NCI-H2196 (cell line): Measurements from ENCODE around the gene CCDC40.

Experiments
- DNase-seq: peaks from one replicate; lab custom pipeline; 2025; ENCODE audit not compliant: unreplicated experiment; lab: John Stamatoyannopoulos, UW

Gene CCDC40

GRCh38 chr17:80129006-80129565 is 92.6 kb downstream of the CCDC40 start:
- no peak for DNase-seq

- DNase-seq, result no peak
Measured at GRCh38 chr17:80130992-80131391, 94.5 kb downstream of the CCDC40 start.

GRCh38 chr17:80132906-80133625 is 96.6 kb downstream of the CCDC40 start:
- peak; percentile 44 for DNase-seq

GRCh38 chr17:80133626-80133970 is 97.2 kb downstream of the CCDC40 start:
- peak; percentile 42 for DNase-seq

- no peak for DNase-seq
Measured at GRCh38 chr17:80137131-80137530, 100.7 kb downstream of the CCDC40 start.

GRCh38 chr17:80138856-80139426 is 102.5 kb downstream of the CCDC40 start:
- DNase-seq, result no peak

- DNase-seq, result no peak
Measured at GRCh38 chr17:80141463-80142165, 105.2 kb downstream of the CCDC40 start.

- no peak for DNase-seq
Measured at GRCh38 chr17:80142929-80143328, 106.5 kb downstream of the CCDC40 start.

- DNase-seq, result no peak
Measured at GRCh38 chr17:80145076-80146075, 108.9 kb downstream of the CCDC40 start.

- DNase-seq, result peak; percentile 19
Measured at GRCh38 chr17:80146121-80147034, 109.9 kb downstream of the CCDC40 start.

GRCh38 chr17:80147035-80147822 is 110.8 kb downstream of the CCDC40 start, which contains the start of gene EIF4A3:
EIF4A3 (minus strand) TSS chr17:80147128; CDS start chr17:80146961, 167 bp downstream.
- peak; percentile 100 for DNase-seq
